Endothelial cell of umbilical vein (primary cell): ENCODE measurements around the gene XXYLT1. TPM values are rescaled to one million over a fixed set of nuclear protein-coding genes. Genes with fewer than 3 reads are reported as not detected.

Source experiments
- BruUV-seq: library from RNA; stranded (reverse); fragments of 400-500 nt; replicated peaks from 2 replicates; lab custom pipeline; 2021; lab: Mats Ljungman, UMichigan
- CTCF ChIA-PET: fragments of 300-600, 350-600 bp; sonication (Branson Sonifier 250); formaldehyde crosslinking; loops from one replicate; lab custom pipeline; 2021; ENCODE audit warnings: antibody characterized with exemption, inconsistent platforms; lab: Charles Lee
- POLR2A ChIA-PET: fragments of 300-600, 350-600 bp; sonication (Branson Sonifier 250); formaldehyde crosslinking; loops from one replicate; lab custom pipeline; 2021; ENCODE audit warnings: antibody characterized with exemption, inconsistent platforms; lab: Charles Lee
- DNase-seq: peaks from one replicate; pipeline ENCODE4 v3.0.0-alpha.2; 2011; ENCODE audit warnings: low read depth, low spot score
- FAIRE-seq: peaks from 2 replicates; lab custom pipeline; 2011; peaks lifted over from hg19 to GRCh38; lab: Jason Lieb, UNC
- H2AFZ ChIP-seq: 2 replicates; pipeline ENCODE4 v1.6.0; 2012; ENCODE audit warnings: low read depth, low read length, control low read depth, inconsistent platforms
- H3K27ac ChIP-seq: 2 replicates; pipeline ENCODE4 v1.5.1; 2011; ENCODE audit warnings: low read depth, mild to moderate bottlenecking, control low read depth, low read length, moderate library complexity; ENCODE audit not compliant: insufficient read depth
- H3K27me3 ChIP-seq, 2 experiments: 2 replicates each; pipeline versions ENCODE4 v1.6.0 to v1.6.1; 2011; ENCODE audit warnings: low read length in 2 of 2, mixed read lengths in 1 of 2; ENCODE audit not compliant: control insufficient read depth in 2 of 2, insufficient read depth in 2 of 2
- H3K36me3 ChIP-seq, 2 experiments: 2 replicates in 1 of 2; 3 replicates in 1 of 2; pipeline ENCODE4 v1.5.1; 2011; ENCODE audit warnings: low read length in 2 of 2, mild to moderate bottlenecking in 1 of 2, moderate library complexity in 1 of 2; ENCODE audit not compliant: control insufficient read depth in 2 of 2, insufficient read depth in 2 of 2; ENCODE audit errors: extremely low read depth in 1 of 2
- H3K4me1 ChIP-seq: 3 replicates; pipeline ENCODE4 v1.5.1; 2011; ENCODE audit warnings: mild to moderate bottlenecking, low read length; ENCODE audit not compliant: control insufficient read depth, insufficient read depth; ENCODE audit errors: extremely low read depth
- H3K4me2 ChIP-seq: 2 replicates; pipeline ENCODE4 v1.6.1; 2011; ENCODE audit warnings: low read length, control low read depth, mixed read lengths; ENCODE audit not compliant: insufficient read depth
- H3K4me3 ChIP-seq, 3 experiments: fragments of 200-600 bp in 1 of 3; sonication (generic), shearing (Covaris generic) in 1 of 3; replicated peaks in 1 of 3; 2 replicates each; pipeline ENCODE4 v1.5.1; 2011 to 2016; ENCODE audit warnings: control low read depth in 3 of 3, low read length in 3 of 3, mild to moderate bottlenecking in 2 of 3, inconsistent platforms in 1 of 3, low read depth in 1 of 3, moderate library complexity in 1 of 3; ENCODE audit not compliant: insufficient read depth in 1 of 3
- H3K79me2 ChIP-seq: 2 replicates; pipeline ENCODE4 v1.6.0; 2012; ENCODE audit warnings: low read length, inconsistent platforms; ENCODE audit not compliant: control insufficient read depth, insufficient read depth
- H3K9ac ChIP-seq: replicated peaks from 2 replicates; pipeline ENCODE3; 2011; ENCODE audit warnings: low read length, control low read depth; ENCODE audit not compliant: insufficient read depth; ENCODE audit errors: extremely low read depth
- H3K9me1 ChIP-seq: replicated peaks from 3 replicates; pipeline ENCODE4 v1.6.0; 2011; ENCODE audit warnings: mild to moderate bottlenecking, low read length; ENCODE audit not compliant: control insufficient read depth, insufficient read depth; ENCODE audit errors: extremely low read depth
- H3K9me3 ChIP-seq: replicated peaks from 2 replicates; pipeline ENCODE4 v1.5.1; 2012; ENCODE audit warnings: low read length, inconsistent platforms; ENCODE audit not compliant: control insufficient read depth, insufficient read depth
- H4K20me1 ChIP-seq: replicated peaks from 2 replicates; pipeline ENCODE3; 2011; ENCODE audit warnings: mild to moderate bottlenecking, low read length; ENCODE audit not compliant: control insufficient read depth, insufficient read depth; ENCODE audit errors: extremely low read depth
- CTCF ChIP-seq, 2 donors: IDR thresholded peaks; 1 replicate in 1 of 2; 2 replicates in 1 of 2; pipeline ENCODE4 v1.5.1; 2011; ENCODE audit warnings: low read length in 2 of 2, mild to moderate bottlenecking in 2 of 2, moderate library complexity in 2 of 2, control low read depth in 1 of 2, inconsistent platforms in 1 of 2, low read depth in 1 of 2; ENCODE audit not compliant: insufficient read depth in 1 of 2; ENCODE audit errors: extremely low read depth in 1 of 2
- EZH2 ChIP-seq: IDR thresholded peaks from 2 replicates; pipeline ENCODE4 v1.6.1; 2012; ENCODE audit warnings: borderline replicate concordance, low read depth, mild to moderate bottlenecking, moderate library complexity, low read length, inconsistent platforms; ENCODE audit not compliant: severe bottlenecking
- FOS ChIP-seq: IDR thresholded peaks from 2 replicates; pipeline ENCODE4 v1.6.1; 2011; ENCODE audit warnings: mild to moderate bottlenecking, low read length, moderate library complexity, borderline replicate concordance; ENCODE audit not compliant: insufficient read depth
- GATA2 ChIP-seq: IDR thresholded peaks from 2 replicates; pipeline ENCODE4 v1.7.0; 2011; ENCODE audit warnings: low read depth, mild to moderate bottlenecking, moderate library complexity, mixed read lengths, low read length; ENCODE audit not compliant: insufficient read length, insufficient read depth
- JUN ChIP-seq: IDR thresholded peaks from 2 replicates; pipeline ENCODE4 v1.6.1; 2011; ENCODE audit warnings: borderline replicate concordance, low read depth; ENCODE audit not compliant: insufficient read length, insufficient read depth
- MAX ChIP-seq: IDR thresholded peaks from 2 replicates; pipeline ENCODE4 v1.6.1; 2011; ENCODE audit not compliant: insufficient read depth, insufficient read length
- MYC ChIP-seq: IDR thresholded peaks from one replicate; pipeline ENCODE4 v1.6.1; 2011; ENCODE audit warnings: mild to moderate bottlenecking, low read depth, low read length
- POLR2A ChIP-seq: IDR thresholded peaks from 2 replicates; pipeline ENCODE4 v1.6.1; 2012; ENCODE audit warnings: low read depth, mild to moderate bottlenecking, control low read depth, low read length
- POLR2AphosphoS5 ChIP-seq: IDR thresholded peaks from 2 replicates; pipeline ENCODE4 v1.6.1; 2012; ENCODE audit warnings: low read depth, mild to moderate bottlenecking, control low read depth, low read length, moderate library complexity; ENCODE audit not compliant: insufficient read depth
- dilution Hi-C: fragments of 300-500 bp; cut with MboI; formaldehyde crosslinking; loops from one replicate; pipeline ENCODE4 v1.15.0; 2019; ENCODE audit warnings: low sequenced_read_pairs; ENCODE audit not compliant: extremely low pct_ligation_motif_present
- intact Hi-C: fragments of 100-400 bp; cut with micrococcal nuclease; formaldehyde crosslinking; loops from one replicate; pipeline ENCODE4 v1.10.0; 2022
- polyA plus RNA-seq, 4 experiments: library from polyadenylated mRNA; depleted of rRNA in 3 of 4; stranded (reverse) in 3 of 4; unstranded in 1 of 4; fragments of >200 nt; gene quantifications; 2 replicates each; pipeline versions ENCODE4 v1.2.1 to v1.2.3, GENCODE V29; 2011 to 2012; ENCODE audit warnings: missing spikeins in 1 of 4
- total RNA-seq: library from RNA; stranded (reverse); gene quantifications from 2 replicates; pipeline ENCODE4 v1.2.3, GENCODE V29; 2021

Gene XXYLT1
- total and polyA plus RNA-seq, 2 donors (not counting 3 experiments of a cell fraction or from before 2014, with no cell fraction given), result 54.4 to 78.1 TPM

GRCh38 chr3:195071916-195072820 lies 198.8 kb downstream of the XXYLT1 start:
- H3K4me2 ChIP-seq, result no peak overlapping the region
- no peak overlapping the region for H2AFZ ChIP-seq
- TF ChIP-seq CTCF (IDR thresholded peaks at IDR 0.05; ENCODE audit: extremely low read depth in 1 of 2, insufficient read depth in 1 of 2, low read depth in 1 of 2, low read length in 2 of 2), result no peak
- no peak for TF ChIP-seq EZH2
- TF ChIP-seq POLR2A, result no peak
- TF ChIP-seq JUN, result no peak
- no peak for TF ChIP-seq MAX
- no peak for TF ChIP-seq POLR2AphosphoS5
- TF ChIP-seq GATA2, result no peak
- TF ChIP-seq MYC, result no peak
- no peak for TF ChIP-seq FOS
- H3K79me2 ChIP-seq, result no peaks in the 10 kb centered on the region
- BruUV-seq, result no TSS peak
- H3K27ac ChIP-seq, result no peak overlapping the region
- no peak for DNase-seq
- H4K20me1 ChIP-seq, result no peaks in the 10 kb centered on the region
- POLR2A ChIA-PET, result no interaction called here
- H3K9me1 ChIP-seq, result no peaks in the 10 kb centered on the region
- CTCF ChIA-PET, result interaction anchor here (0.8 kb wide), 1 partner anchor 13 kb away, joined by 7 read pairs; no protein-coding TSS in a partner anchor
- no peaks in the 10 kb centered on the region for H3K9me3 ChIP-seq
- no peaks in the 10 kb centered on the region for H3K27me3 ChIP-seq
- intact Hi-C loops, result loop anchor here (10.0 kb wide), 1 partner anchor 743 kb away; the partner anchor contains the start of gene MUC4
- no peak overlapping the region for H3K9ac ChIP-seq
- H3K4me3 ChIP-seq, result no peak overlapping the region
- dilution Hi-C loops, result no loop called here
- peaks cover 4 to 5% of the 10 kb centered on the region in 2 experiments for H3K36me3 ChIP-seq
- H3K4me1 ChIP-seq, result no peaks in the 10 kb centered on the region
- no peak for FAIRE-seq
